Gastrocnemius medialis (tissue), 4 donors: ENCODE measurements around the gene CEPT1.

Source experiments
- CTCF ChIP-seq, 5 experiments: fragments of 450-650 bp in 3 of 5; fragments of 200-600 bp in 2 of 5; sonication (generic) in 2 of 5; IDR thresholded peaks in 4 of 5; conservative IDR thresholded peaks in 1 of 5; 1 replicate in 4 of 5; 2 replicates in 1 of 5; pipeline ENCODE4 v1.5.1; 2016 to 2019; ENCODE audit warnings: antibody characterized with exemption in 5 of 5, mild to moderate bottlenecking in 3 of 5, moderate library complexity in 3 of 5
- POLR2A ChIP-seq, 2 donors: fragments of 450-650 bp; IDR thresholded peaks; one replicate each; pipeline ENCODE4 v1.6.1; 2017; ENCODE audit warnings: antibody characterized with exemption in 2 of 2, mild to moderate bottlenecking in 2 of 2, moderate library complexity in 2 of 2

- TF ChIP-seq POLR2A (IDR thresholded peaks at IDR 0.05) (no peak), CTCF (IDR thresholded peaks at IDR 0.05 in 4 of 5, conservative IDR thresholded peaks at IDR 0.05 in 1 of 5) (no peak)
Measured at GRCh38 chr1:111227851-111228747, 88.1 kb downstream of the CEPT1 start.
